A549 treated with dexamethasone at 1 μM for 4 hours (cell line): ENCODE data around the gene TOMM22. TPM values are rescaled to one million over a fixed set of nuclear protein-coding genes. Genes with fewer than 3 reads are reported as not detected.

Source experiments
- total RNA-seq: library from RNA; stranded (reverse); fragments of 200-300 nt; extraction: Qiagen RNA extraction; gene quantifications from 5 replicates; pipeline ENCODE4 v1.2.3, GENCODE V29; 2022

TOMM22 gene
- total RNA-seq = 67.2 to 88.7 TPM (median 77.4 TPM) in 5 replicates

DNA sequence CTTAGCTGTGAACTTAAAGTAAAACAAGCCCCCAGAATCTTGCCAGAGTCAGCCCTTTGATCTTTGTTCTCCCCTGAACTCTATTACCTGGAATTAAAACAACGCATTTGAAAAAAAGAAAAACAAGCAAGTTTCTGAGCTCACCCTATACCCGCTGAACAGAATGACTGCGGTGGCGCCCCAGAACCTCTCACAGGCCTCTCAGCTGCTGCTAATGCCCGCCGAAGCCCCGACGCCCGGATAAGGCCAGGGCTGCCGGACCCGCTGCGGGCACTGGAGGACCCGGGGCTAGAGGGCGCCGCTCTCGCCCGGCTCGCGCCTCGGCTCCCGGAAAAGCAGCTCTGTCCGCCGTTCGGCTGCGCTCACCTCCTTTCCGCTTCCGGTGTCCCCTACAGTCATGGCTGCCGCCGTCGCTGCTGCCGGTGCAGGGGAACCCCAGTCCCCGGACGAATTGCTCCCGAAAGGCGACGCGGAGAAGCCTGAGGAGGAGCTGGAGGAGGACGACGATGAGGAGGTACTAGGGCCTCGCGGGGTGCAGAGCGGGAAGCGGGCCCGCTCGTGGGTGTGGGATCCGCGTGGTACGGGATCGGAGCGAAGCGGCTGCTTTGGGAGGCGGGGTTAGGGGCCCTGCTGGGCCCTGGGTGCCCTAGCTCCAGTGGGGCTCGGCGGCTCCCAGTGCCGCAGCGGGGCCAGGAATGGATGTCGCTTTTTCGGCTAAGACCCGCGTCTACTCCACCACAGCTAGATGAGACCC is at the start of gene TOMM22:
Gene TOMM22 (plus strand): TSS at position 376 of the 754 bp plus-strand sequence. CDS start 22 bp downstream, at position 398.

DNA sequence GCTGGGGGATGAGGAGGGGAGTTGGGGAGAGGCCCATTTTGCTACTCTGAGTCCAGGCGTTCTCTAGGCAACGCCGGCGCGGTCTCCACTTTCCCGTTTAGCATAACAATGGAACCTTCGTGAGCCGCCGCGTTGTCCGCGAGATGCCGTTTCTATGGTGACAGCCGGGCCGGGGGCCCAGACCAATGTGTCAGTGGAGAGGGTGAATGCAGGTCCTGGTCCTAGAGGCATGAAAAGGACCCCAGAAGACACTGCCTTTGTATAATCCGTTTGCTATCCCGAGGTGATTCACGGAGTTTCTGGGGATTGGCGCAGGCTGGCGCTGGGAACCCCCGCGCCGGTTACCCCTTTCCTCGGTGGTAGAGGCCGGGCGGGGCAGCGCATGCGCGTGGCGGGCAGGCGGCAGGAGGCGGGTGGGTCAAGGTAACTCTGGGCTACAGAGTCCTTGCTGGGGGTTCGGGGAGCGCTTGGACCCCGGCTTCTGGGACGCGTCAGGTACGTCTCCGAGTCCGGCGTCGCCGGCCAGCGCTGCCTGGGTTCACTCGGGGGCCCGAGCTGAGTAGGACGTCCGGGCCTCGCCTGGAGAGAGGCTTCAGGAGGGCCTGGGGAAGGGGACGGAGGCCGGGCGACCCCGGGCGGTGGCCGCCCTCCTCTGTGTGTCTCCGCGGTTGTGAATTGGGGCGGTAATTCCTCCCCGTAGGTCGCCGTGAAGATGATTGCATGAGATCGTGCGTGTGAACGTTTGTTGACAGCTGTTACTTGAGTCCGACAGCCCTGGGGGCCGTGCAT is 25.3 kb upstream of the TOMM22 start, which contains the start of the genes CBY1 and FAM227A:
Gene CBY1 (plus strand): TSS at position 383 of the 789 bp plus-strand sequence. CDS start 11,417 bp downstream, outside the sequence.
Gene FAM227A (minus strand): TSS at position 137 of the 789 bp plus-strand sequence. CDS start 6,224 bp downstream, outside the sequence.

DNA sequence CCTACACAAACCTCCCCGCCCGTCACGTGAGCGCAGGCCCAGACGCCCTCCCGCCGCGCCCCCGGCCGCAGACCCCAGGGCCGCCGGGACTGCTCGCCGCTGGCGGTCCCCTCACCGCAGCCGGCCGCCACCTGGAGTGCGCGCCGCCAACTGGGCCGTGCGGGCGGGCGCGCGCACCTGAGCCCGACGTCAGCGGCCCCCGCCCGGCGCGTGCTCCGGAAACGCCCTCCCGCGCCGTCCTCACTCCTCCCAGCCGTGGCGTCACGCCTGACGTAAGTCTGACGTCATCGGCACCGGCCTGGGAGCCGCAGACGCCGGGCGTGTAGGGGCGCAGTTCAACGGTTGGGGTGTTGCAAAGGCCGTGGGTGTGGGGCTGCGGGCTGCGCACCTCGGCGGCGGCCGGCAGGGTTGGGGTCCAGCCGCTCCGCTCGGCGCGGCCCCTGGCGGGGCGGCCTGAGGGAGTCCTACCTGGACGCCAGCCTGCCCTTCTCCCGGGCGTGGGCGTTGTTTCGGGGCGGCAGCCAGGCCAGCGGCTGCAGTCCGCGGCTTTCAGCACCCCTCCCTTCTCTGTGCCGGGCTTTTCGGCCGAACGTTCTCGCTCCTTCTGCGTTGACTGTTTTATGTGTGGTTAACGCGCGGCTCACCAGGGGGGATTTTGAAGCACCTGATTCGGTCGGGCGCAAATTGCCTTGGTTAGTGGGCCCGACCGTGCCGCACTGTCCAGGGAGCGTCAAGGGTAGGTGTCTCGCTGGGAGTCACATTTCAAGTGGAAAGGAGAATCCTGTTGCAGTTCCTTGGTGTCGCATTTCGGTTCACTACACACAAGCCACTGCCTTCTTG is 19.3 kb downstream of the TOMM22 start, which contains the start of gene JOSD1:
Gene JOSD1 (minus strand): TSS at position 155 of the 840 bp plus-strand sequence. CDS start 956 bp downstream, outside the sequence.

DNA sequence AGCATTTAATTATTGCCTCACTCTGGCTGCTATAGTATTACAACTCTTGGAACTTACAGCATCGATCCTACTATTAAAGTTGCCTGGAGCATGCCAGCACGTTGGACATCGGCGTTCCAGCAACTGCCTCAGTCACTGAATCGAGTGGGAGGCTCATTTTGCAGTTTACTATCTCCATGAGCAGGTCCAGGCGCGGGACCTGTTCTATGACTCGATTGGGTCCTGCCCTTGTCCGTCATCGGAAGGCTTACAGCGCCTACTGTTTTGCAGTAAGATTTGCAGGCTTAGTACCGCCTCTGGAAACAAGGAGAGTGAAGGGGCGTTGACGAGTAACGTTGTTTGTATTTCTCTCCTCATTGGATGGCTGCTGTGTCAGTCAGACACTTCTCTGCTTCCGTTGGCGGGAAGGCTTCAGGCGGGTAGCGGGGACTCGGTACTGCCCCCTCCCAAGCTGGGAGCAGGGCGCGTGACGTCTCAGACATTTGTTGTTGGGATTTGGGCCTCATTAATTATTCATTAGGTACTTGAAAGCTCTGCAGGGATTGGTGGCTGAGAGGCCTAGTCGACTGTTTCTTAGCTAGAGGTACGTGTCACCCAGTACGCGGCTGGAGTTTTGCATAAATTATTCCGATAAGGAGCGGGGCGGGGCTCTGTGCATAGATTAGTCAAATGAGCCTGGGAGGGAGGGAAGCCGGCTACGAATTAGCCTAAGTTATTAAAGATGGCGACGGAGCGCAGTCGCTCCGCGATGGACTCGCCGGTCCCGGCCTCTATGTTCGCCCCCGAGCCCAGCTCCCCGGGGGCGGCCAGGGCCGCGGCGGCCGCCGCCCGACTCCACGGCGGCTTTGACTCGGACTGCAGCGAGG is 23.7 kb downstream of the TOMM22 start, which contains the start of gene GTPBP1:
Gene GTPBP1 (plus strand): TSS at position 710 of the 866 bp plus-strand sequence. CDS start 12 bp downstream, at position 722.

Other genes with a start within 250 kb of the TOMM22 start
- 0.72 to 1.2 TPM (median 0.81 TPM) in 5 replicates for gene KCNJ4, start 226.8 kb upstream of the TOMM22 start, total RNA-seq
- 19.3 to 21.4 TPM (median 20.7 TPM) in 5 replicates for gene KDELR3, start 213.9 kb upstream of the TOMM22 start, total RNA-seq
- gene DDX17, start 175.6 kb upstream of the TOMM22 start, total RNA-seq = 77.5 to 121 TPM (median 113 TPM) in 5 replicates
- 3.1 to 5.8 TPM (median 3.4 TPM) in 5 replicates for gene DMC1, start 111.8 kb upstream of the TOMM22 start, total RNA-seq
- gene FAM227A, start 25.6 kb upstream of the TOMM22 start, total RNA-seq = 0.47 to 0.68 TPM (median 0.62 TPM) in 5 replicates
- 14.6 to 16.1 TPM (median 15.0 TPM) in 5 replicates for gene CBY1, start 25.3 kb upstream of the TOMM22 start, total RNA-seq
- 27.5 to 32.6 TPM (median 31.2 TPM) in 5 replicates for gene JOSD1, start 19.0 kb downstream of the TOMM22 start, total RNA-seq
- gene GTPBP1, start 24.0 kb downstream of the TOMM22 start, total RNA-seq = 5.8 to 10.7 TPM (median 9.7 TPM) in 5 replicates
- gene SUN2, start 74.0 kb downstream of the TOMM22 start, total RNA-seq = 24.5 to 40.5 TPM (median 38.6 TPM) in 5 replicates
- gene DNAL4, start 112.2 kb downstream of the TOMM22 start, total RNA-seq = 7.8 to 9.8 TPM (median 8.7 TPM) in 5 replicates
- 8.0 to 11.1 TPM (median 9.3 TPM) in 5 replicates for gene NPTXR, start 162.1 kb downstream of the TOMM22 start, total RNA-seq
- 21.0 to 32.5 TPM (median 30.6 TPM) in 5 replicates for gene CBX6, start 190.3 kb downstream of the TOMM22 start, total RNA-seq